SU-DHL-6 (cell line): ENCODE results near the gene SUN1.

ENCODE experiments used
- H2AFZ ChIP-seq: fragments of 200-600 bp; sonication (generic); 2 replicates; pipeline ENCODE4 v1.6.1; 2014; ENCODE audit warnings: low read depth, mild to moderate bottlenecking, moderate library complexity, mixed read lengths, antibody characterized with exemption, low read length; ENCODE audit not compliant: severe bottlenecking
- H3F3A ChIP-seq: fragments of 200-600 bp; shearing (Covaris generic); 2 replicates; pipeline ENCODE4 v1.6.0; 2016; ENCODE audit warnings: antibody characterized with exemption, mild to moderate bottlenecking; ENCODE audit not compliant: insufficient read depth
- H3K27ac ChIP-seq: fragments of 200-600 bp; sonication (generic); 2 replicates; pipeline ENCODE4 v1.5.1; 2016; ENCODE audit warnings: low read depth, mild to moderate bottlenecking, low read length, moderate library complexity, mixed read lengths
- H3K27me3 ChIP-seq: fragments of 200-600 bp; sonication (generic), shearing (Covaris generic); 2 replicates; pipeline ENCODE4 v1.6.0; 2014; ENCODE audit warnings: mild to moderate bottlenecking, low read length
- H3K36me3 ChIP-seq: fragments of 200-600 bp; sonication (generic); 2 replicates; pipeline ENCODE4 v1.6.1; 2014; ENCODE audit warnings: mild to moderate bottlenecking, low read length, mixed read lengths
- H3K4me2 ChIP-seq: fragments of 300-600, 200-600 bp; shearing (Covaris generic), sonication (generic); 2 replicates; pipeline ENCODE4 v1.6.0; 2014; ENCODE audit warnings: low read length, low read depth, mild to moderate bottlenecking; ENCODE audit not compliant: poor library complexity, severe bottlenecking
- H3K4me3 ChIP-seq: fragments of 200-600 bp; sonication (generic); 2 replicates; pipeline ENCODE4 v1.5.1; 2014; ENCODE audit warnings: antibody characterized with exemption, low read length, mild to moderate bottlenecking, mixed read lengths; ENCODE audit not compliant: insufficient read depth, poor library complexity, severe bottlenecking
- H3K79me2 ChIP-seq: fragments of 200-600 bp; sonication (generic); 2 replicates; pipeline ENCODE4 v1.6.1; 2014; ENCODE audit warnings: mild to moderate bottlenecking, low read length, moderate library complexity; ENCODE audit not compliant: insufficient read depth
- H3K9ac ChIP-seq: fragments of 200-600 bp; sonication (generic); 2 replicates; pipeline ENCODE4 v1.7.0; 2014; ENCODE audit warnings: mild to moderate bottlenecking, low read length
- H3K9me2 ChIP-seq: fragments of 200-600 bp; sonication (generic); replicated peaks from 2 replicates; pipeline ENCODE4 v1.6.1; 2014; ENCODE audit warnings: low read length; ENCODE audit not compliant: insufficient read depth
- H3K9me3 ChIP-seq: fragments of 200-600 bp; sonication (generic); 2 replicates; pipeline ENCODE4 v1.6.1; 2014; ENCODE audit warnings: low read length, mixed read lengths; ENCODE audit not compliant: insufficient read depth
- H4K20me1 ChIP-seq: fragments of 200-600 bp; sonication (generic); 2 replicates; pipeline ENCODE4 v1.6.1; 2014; ENCODE audit warnings: low read depth, mild to moderate bottlenecking, antibody characterized with exemption, low read length, moderate library complexity, mixed read lengths
- CTCF ChIP-seq: fragments of 200-600 bp; sonication (generic); IDR thresholded peaks from one replicate; pipeline ENCODE4 v1.5.1; 2017; ENCODE audit warnings: antibody characterized with exemption, mild to moderate bottlenecking, low read length, moderate library complexity; ENCODE audit not compliant: insufficient read depth, poor library complexity, severe bottlenecking
- EZH2phosphoT487 ChIP-seq: fragments of 200-600 bp; sonication (generic), shearing (Covaris generic); conservative IDR thresholded peaks from 2 replicates; pipeline ENCODE4 v1.6.1; 2018; ENCODE audit warnings: mild to moderate bottlenecking, antibody characterized with exemption, low read length, moderate library complexity, mixed read lengths

SUN1 gene

GRCh38 chr7:841943-842342 lies 9.7 kb downstream of the SUN1 start:
- Histone ChIP-seq H4K20me1 (no peaks in the 10 kb centered on the region), H3K79me2 (0 out of 2 replicates have a peak, but pooled peaks cover 4% of the 10 kb centered on the region), H3K27me3 (no peaks in the 10 kb centered on the region), H3K9ac (no peak overlapping the region), H3K9me3 (no peaks in the 10 kb centered on the region), H3K4me3 (no peak overlapping the region), H2AFZ (no peak overlapping the region), H3K4me2 (no peak overlapping the region), H3K27ac (no peak overlapping the region), H3K9me2 (no peaks in the 10 kb centered on the region), H3F3A (no peaks in the 10 kb centered on the region), H3K36me3 (peaks cover 6% of the 10 kb centered on the region; the same call in 1 of the 2 replicates)
- no peak for TF ChIP-seq EZH2phosphoT487
- TF ChIP-seq CTCF, result no peak

- Histone ChIP-seq H3K9ac (no peak overlapping the region), H3K79me2 (0 out of 2 replicates have a peak, but pooled peaks cover 3% of the 10 kb centered on the region), H3K27me3 (no peaks in the 10 kb centered on the region), H4K20me1 (no peaks in the 10 kb centered on the region), H3K9me2 (no peaks in the 10 kb centered on the region), H3K27ac (no peak overlapping the region), H3K4me2 (no peak overlapping the region), H2AFZ (no peak overlapping the region), H3K36me3 (peaks cover 6% of the 10 kb centered on the region; the same call in 1 of the 2 replicates), H3F3A (no peaks in the 10 kb centered on the region), H3K9me3 (no peaks in the 10 kb centered on the region), H3K4me3 (no peak overlapping the region)
- TF ChIP-seq CTCF (no peak), EZH2phosphoT487 (no peak)
Measured at GRCh38 chr7:842431-843031, 10.3 kb downstream of the SUN1 start.

- peaks cover 6% of the 10 kb centered on the region; the same call in 1 of the 2 replicates for H3K36me3 ChIP-seq
- no peaks in the 10 kb centered on the region for H3K79me2 ChIP-seq
- H3K27ac ChIP-seq, result no peak overlapping the region
- TF ChIP-seq EZH2phosphoT487 (no peak), CTCF (no peak)
- H3K4me2 ChIP-seq, result no peak overlapping the region
- no peaks in the 10 kb centered on the region for H3K9me3 ChIP-seq
- H4K20me1 ChIP-seq, result no peaks in the 10 kb centered on the region
- H2AFZ ChIP-seq, result no peak overlapping the region
- H3K9ac ChIP-seq, result no peak overlapping the region
- no peak overlapping the region for H3K4me3 ChIP-seq
- no peaks in the 10 kb centered on the region for H3K9me2 ChIP-seq
- H3F3A ChIP-seq, result no peaks in the 10 kb centered on the region
- no peaks in the 10 kb centered on the region for H3K27me3 ChIP-seq
Measured at GRCh38 chr7:843230-843629, 11.0 kb downstream of the SUN1 start.
